AG09309 (cell line): ENCODE results near the gene LRP10.
A peak's percentile ranks its signal among the peaks of the same experiment; 100 is the strongest.

Experiments used
- DNase-seq: peaks from one replicate; pipeline ENCODE4 v3.0.0-alpha.2; 2010; ENCODE audit warnings: low read depth
- H3K4me3 ChIP-seq: 2 replicates; pipeline ENCODE4 v1.5.1; 2011; ENCODE audit warnings: mild to moderate bottlenecking, low read depth, low read length, moderate library complexity; ENCODE audit not compliant: control insufficient read depth
- CTCF ChIP-seq: IDR thresholded peaks from 2 replicates; pipeline ENCODE4 v1.5.1; 2011; ENCODE audit warnings: mild to moderate bottlenecking, low read depth, low read length, inconsistent platforms; ENCODE audit not compliant: insufficient read depth, control insufficient read depth; ENCODE audit errors: missing control alignments

Gene LRP10

GRCh38 chr14:22872033-22872832, 693 bp downstream of the LRP10 start:
- peak; percentile 94 for TF ChIP-seq CTCF
- H3K4me3 ChIP-seq: peak overlapping the region; percentile 81

GRCh38 chr14:22872833-22873520, 1.4 kb downstream of the LRP10 start:
- no peak for DNase-seq
- no peak for TF ChIP-seq CTCF
- H3K4me3 ChIP-seq: peak overlapping the region; percentile 81

More at GRCh38 chr14:22872033-22872832, 693 bp downstream of the LRP10 start:
- DNase-seq: no peak

DNA sequence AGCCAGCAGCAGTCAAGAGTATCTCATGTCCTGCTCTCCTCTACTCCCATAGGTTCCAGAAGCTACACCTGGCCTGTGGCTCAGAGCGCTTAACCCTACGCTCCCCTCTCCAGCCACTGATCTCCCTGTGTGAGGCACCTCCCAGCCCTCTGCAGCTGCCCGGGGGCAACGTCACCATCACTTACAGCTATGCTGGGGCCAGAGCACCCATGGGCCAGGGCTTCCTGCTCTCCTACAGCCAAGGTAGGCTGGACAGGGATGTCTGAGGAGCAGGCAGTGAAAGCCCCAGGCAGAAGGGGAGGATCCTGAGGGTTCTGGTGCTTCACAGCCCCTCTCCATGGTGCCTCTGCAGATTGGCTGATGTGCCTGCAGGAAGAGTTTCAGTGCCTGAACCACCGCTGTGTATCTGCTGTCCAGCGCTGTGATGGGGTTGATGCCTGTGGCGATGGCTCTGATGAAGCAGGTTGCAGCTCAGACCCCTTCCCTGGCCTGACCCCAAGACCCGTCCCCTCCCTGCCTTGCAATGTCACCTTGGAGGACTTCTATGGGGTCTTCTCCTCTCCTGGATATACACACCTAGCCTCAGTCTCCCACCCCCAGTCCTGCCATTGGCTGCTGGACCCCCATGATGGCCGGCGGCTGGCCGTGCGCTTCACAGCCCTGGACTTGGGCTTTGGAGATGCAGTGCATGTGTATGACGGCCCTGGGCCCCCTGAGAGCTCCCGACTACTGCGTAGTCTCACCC, 3.6 kb downstream of the LRP10 start:
- H3K4me3 ChIP-seq: no peak overlapping the region
- TF ChIP-seq CTCF: no peak
- DNase-seq: no peak

DNA sequence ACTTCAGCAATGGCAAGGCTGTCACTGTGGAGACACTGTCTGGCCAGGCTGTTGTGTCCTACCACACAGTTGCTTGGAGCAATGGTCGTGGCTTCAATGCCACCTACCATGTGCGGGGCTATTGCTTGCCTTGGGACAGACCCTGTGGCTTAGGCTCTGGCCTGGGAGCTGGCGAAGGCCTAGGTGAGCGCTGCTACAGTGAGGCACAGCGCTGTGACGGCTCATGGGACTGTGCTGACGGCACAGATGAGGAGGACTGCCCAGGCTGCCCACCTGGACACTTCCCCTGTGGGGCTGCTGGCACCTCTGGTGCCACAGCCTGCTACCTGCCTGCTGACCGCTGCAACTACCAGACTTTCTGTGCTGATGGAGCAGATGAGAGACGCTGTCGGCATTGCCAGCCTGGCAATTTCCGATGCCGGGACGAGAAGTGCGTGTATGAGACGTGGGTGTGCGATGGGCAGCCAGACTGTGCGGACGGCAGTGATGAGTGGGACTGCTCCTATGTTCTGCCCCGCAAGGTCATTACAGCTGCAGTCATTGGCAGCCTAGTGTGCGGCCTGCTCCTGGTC, 4.3 kb downstream of the LRP10 start:
- no peak for TF ChIP-seq CTCF
- no peak for DNase-seq
- no peak overlapping the region for H3K4me3 ChIP-seq

GRCh38 chr14:22877000-22877501, 5.5 kb downstream of the LRP10 start:
- no peak for TF ChIP-seq CTCF

GRCh38 chr14:22878271-22879246, 7.0 kb downstream of the LRP10 start:
- no peak for DNase-seq

More at GRCh38 chr14:22877000-22877501, 5.5 kb downstream of the LRP10 start:
- no peak for DNase-seq
- no peak overlapping the region for H3K4me3 ChIP-seq

More at GRCh38 chr14:22878271-22879246, 7.0 kb downstream of the LRP10 start:
- H3K4me3 ChIP-seq: no peak overlapping the region
- no peak for TF ChIP-seq CTCF
